ENCODE measurements around the gene BCKDHB. TPM values are rescaled to one million over a fixed set of nuclear protein-coding genes. Genes with fewer than 3 reads are reported as not detected.

BCKDHB gene
- total RNA-seq, 1 donor from 2014 or later = 15.0 TPM

DNA sequence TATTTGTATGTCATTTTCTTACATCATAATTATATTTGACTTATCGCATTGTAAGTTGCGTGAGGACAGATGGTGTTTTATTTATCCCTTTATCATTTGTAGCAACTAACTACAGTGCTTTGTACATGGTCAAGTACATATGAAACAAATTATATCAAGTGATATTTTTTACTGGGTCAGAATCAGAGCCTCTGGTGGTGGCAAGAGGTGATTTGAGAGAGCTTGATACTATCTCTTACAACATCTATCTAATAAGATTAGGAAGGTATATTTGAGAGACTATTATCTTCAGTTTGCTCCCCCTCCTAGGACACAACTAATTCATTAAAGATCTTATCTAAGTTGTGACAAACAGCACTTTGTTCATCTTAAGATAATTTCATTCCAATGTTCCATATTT is 47.7 kb downstream of the BCKDHB start:
- DNase-seq (ENCODE audit: low read depth) = no peak
- Histone ChIP-seq H3K27me3 (ENCODE audit: control insufficient read depth, insufficient read depth, low read length) (no peaks in the 10 kb centered on the region), H3K4me3 (ENCODE audit: low read depth, low read length) (no peak overlapping the region), H3K36me3 (ENCODE audit: control insufficient read depth, insufficient read depth, low read length) (no peaks in the 10 kb centered on the region)
- FAIRE-seq = no peak
- no peak for TF ChIP-seq CTCF (IDR thresholded peaks at IDR 0.05; ENCODE audit: insufficient read depth, low read length, severe bottlenecking)

GRCh38 chr6:80156221-80156620 is 49.8 kb downstream of the BCKDHB start:
- Histone ChIP-seq H3K36me3 (ENCODE audit: control insufficient read depth, insufficient read depth, low read length) (no peaks in the 10 kb centered on the region), H3K27me3 (ENCODE audit: control insufficient read depth, insufficient read depth, low read length) (no peaks in the 10 kb centered on the region), H3K4me3 (ENCODE audit: low read depth, low read length) (no peak overlapping the region)
- DNase-seq (ENCODE audit: low read depth) (no peak), FAIRE-seq (no peak)
- TF ChIP-seq CTCF (IDR thresholded peaks at IDR 0.05; ENCODE audit: insufficient read depth, low read length, severe bottlenecking) = no peak

DNA sequence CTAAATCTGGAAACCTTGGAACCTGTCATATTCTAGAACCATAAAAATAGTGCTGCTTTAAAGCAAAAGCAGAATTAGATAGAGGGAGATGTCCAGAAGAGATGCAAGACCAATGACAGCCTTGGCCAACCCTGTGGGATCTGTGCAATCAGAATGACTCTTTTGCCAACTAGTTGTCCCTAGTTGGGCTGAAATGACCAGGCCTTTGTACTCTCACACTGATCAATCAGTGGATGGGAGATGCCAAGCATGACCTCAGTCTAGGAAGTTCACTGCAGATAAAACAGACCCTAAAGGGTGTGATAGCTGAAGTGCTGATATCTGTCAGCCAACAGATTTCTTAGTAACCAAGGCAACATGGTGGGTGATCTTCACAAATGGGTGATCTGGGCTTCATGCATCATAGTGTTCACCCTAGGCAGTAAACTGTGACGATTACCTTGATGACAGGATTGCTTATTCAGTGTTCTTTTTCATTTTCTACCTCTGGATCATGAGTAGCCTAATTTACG is 52.1 kb downstream of the BCKDHB start:
- FAIRE-seq (no peak), DNase-seq (ENCODE audit: low read depth) (no peak)
- no peak overlapping the region for H3K4me3 ChIP-seq (ENCODE audit: low read depth, low read length)
- TF ChIP-seq CTCF (IDR thresholded peaks at IDR 0.05; ENCODE audit: insufficient read depth, low read length, severe bottlenecking) = no peak
- no peaks in the 10 kb centered on the region for H3K36me3 ChIP-seq (ENCODE audit: control insufficient read depth, insufficient read depth, low read length)
- H3K27me3 ChIP-seq (ENCODE audit: control insufficient read depth, insufficient read depth, low read length) = no peaks in the 10 kb centered on the region

GRCh38 chr6:80161434-80161833 is 55.0 kb downstream of the BCKDHB start:
- no peak overlapping the region for H3K4me3 ChIP-seq (ENCODE audit: low read depth, low read length)
- H3K36me3 ChIP-seq (ENCODE audit: control insufficient read depth, insufficient read depth, low read length) = no peaks in the 10 kb centered on the region
- DNase-seq (ENCODE audit: low read depth) = no peak
- no peak for FAIRE-seq
- H3K27me3 ChIP-seq (ENCODE audit: control insufficient read depth, insufficient read depth, low read length) = no peaks in the 10 kb centered on the region
- no peak for TF ChIP-seq CTCF (IDR thresholded peaks at IDR 0.05; ENCODE audit: insufficient read depth, low read length, severe bottlenecking)

- DNase-seq (ENCODE audit: low read depth) (peak; percentile 90), FAIRE-seq (no peak)
- no peak overlapping the region for H3K4me3 ChIP-seq (ENCODE audit: low read depth, low read length)
Measured at GRCh38 chr6:80163754-80164187, 57.3 kb downstream of the BCKDHB start.

More at GRCh38 chr6:80163754-80164187, 57.3 kb downstream of the BCKDHB start:
- Histone ChIP-seq H3K36me3 (ENCODE audit: control insufficient read depth, insufficient read depth, low read length) (no peaks in the 10 kb centered on the region), H3K27me3 (ENCODE audit: control insufficient read depth, insufficient read depth, low read length) (no peaks in the 10 kb centered on the region)
- TF ChIP-seq CTCF (IDR thresholded peaks at IDR 0.05; ENCODE audit: insufficient read depth, low read length, severe bottlenecking) = no peak

Measured in bronchial epithelial cell (primary cell).